ENCODE measurements around the gene MKRN2OS. TPM values are rescaled to one million over a fixed set of nuclear protein-coding genes. Genes with fewer than 3 reads are reported as not detected.

Gene MKRN2OS
- polyA plus RNA-seq, 4 donors = 7.6 to 23.9 (median 9.0) TPM

DNA sequence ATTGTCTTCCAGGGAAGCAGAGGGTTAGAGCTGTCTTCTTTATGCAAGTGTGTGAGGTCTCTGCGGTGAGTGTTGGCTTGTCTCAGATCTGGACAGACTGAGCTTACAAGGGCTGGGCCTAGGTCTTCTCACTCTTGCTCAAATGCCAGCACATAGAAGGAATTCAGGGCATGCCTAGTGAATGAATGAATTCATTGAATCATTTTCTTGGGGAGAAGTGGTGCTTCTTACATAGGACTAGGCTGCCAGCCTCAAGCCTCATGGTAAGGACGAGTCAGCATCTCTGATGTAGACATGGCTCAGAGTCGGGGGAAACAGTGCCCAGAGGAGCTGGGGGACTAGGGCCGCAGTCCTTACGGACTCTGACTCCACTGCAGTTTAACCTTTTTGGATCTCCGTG is 28.8 kb upstream of the MKRN2OS start:
- H3K9me3 ChIP-seq (ENCODE audit: control insufficient read depth in 2 of 2, insufficient read depth in 1 of 2, low read depth in 1 of 2, low read length in 1 of 2) = peaks cover 0 to 3% of the 10 kb centered on the region in 2 donors
- DNase-seq (no peak), FAIRE-seq (no peak)
- no peak overlapping the region for H3K27ac ChIP-seq (ENCODE audit: low read depth in 1 of 3, low read length in 2 of 3)
- H3K27me3 ChIP-seq (ENCODE audit: control insufficient read depth in 3 of 3, insufficient read depth in 3 of 3, low read length in 3 of 3) = no peaks in the 10 kb centered on the region
- no peak overlapping the region for H3K4me3 ChIP-seq (ENCODE audit: low read depth in 1 of 3, low read length in 3 of 3)
- H3K4me1 ChIP-seq (ENCODE audit: control insufficient read depth in 3 of 3, insufficient read depth in 2 of 3, low read depth in 1 of 3, low read length in 2 of 3) = no peaks in the 10 kb centered on the region
- H3K36me3 ChIP-seq (ENCODE audit: control insufficient read depth in 3 of 3, insufficient read depth in 2 of 3, low read depth in 1 of 3, low read length in 3 of 3) = peaks cover 25 to 82% (median 28%) of the 10 kb centered on the region in 3 donors
- WGBS, 3 donors = 97 to 98% (median 97%) methylated on average over 6 of the region's 6 CpGs

DNA sequence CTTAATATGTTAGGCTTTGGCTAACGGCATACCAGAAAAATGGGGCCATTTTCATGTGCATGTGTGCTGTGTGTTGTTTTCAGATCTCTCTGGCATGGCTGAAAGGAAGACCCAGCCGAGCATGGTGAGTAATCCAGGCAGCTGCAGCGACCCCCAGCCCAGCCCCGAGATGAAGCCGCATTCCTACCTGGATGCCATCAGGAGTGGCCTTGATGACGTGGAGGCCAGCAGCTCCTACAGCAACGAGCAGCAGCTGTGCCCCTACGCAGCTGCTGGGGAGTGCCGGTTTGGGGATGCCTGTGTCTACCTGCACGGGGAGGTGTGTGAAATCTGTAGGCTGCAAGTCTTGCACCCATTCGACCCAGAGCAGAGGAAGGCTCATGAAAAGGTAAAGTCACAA is 26.7 kb upstream of the MKRN2OS start:
- Histone ChIP-seq H3K4me1 (ENCODE audit: control insufficient read depth in 3 of 3, insufficient read depth in 2 of 3, low read depth in 1 of 3, low read length in 2 of 3) (no peaks in the 10 kb centered on the region), H3K27me3 (ENCODE audit: control insufficient read depth in 3 of 3, insufficient read depth in 3 of 3, low read length in 3 of 3) (no peaks in the 10 kb centered on the region), H3K4me3 (ENCODE audit: low read depth in 1 of 3, low read length in 3 of 3) (no peak overlapping the region), H3K36me3 (ENCODE audit: control insufficient read depth in 3 of 3, insufficient read depth in 2 of 3, low read depth in 1 of 3, low read length in 3 of 3) (peaks cover 22 to 74% (median 26%) of the 10 kb centered on the region in 3 donors), H3K27ac (ENCODE audit: low read depth in 1 of 3, low read length in 2 of 3) (no peak overlapping the region), H3K9me3 (ENCODE audit: control insufficient read depth in 2 of 2, insufficient read depth in 1 of 2, low read depth in 1 of 2, low read length in 1 of 2) (peaks cover 0 to 5% of the 10 kb centered on the region in 2 donors)
- FAIRE-seq (no peak), DNase-seq (no peak)
- 92 to 94% (median 93%) methylated on average over 11 of the region's 11 CpGs for WGBS, 3 donors

DNA sequence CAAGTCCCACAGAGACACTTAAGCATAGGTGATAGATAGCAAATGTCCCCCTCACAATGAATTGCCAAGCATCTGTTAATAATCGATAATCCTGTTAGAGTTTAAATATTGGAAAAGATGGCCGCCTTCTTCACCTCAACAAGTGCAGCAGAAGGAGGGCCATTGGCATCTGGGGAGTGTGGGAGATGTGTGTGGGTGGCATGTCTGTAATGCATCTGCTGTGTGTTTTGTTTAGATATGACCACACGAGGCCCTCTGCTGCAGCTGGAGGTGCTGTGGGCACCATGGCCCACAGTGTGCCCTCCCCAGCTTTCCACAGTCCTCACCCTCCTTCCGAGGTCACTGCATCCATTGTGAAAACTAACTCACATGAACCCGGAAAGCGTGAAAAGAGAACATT is 24.5 kb upstream of the MKRN2OS start:
- H3K36me3 ChIP-seq (ENCODE audit: control insufficient read depth in 3 of 3, insufficient read depth in 2 of 3, low read depth in 1 of 3, low read length in 3 of 3) = peaks cover 13 to 60% (median 18%) of the 10 kb centered on the region in 3 donors

DNA sequence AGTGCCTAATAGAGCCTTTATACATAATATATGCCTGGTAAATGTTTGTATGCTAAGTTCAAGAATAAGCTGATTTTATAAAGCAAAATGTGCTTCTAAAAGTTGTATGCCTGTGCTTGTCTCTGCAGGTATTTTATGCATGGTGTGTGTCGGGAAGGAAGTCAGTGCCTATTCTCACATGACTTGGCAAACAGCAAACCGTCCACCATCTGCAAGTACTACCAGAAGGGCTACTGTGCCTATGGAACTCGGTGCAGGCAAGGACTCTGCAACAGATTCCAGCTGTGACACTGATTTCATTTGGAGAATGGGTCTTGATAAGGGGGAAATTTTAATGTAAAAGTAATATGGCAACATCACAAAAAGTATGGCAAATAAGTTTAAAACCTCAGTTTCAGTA is 23.4 kb upstream of the MKRN2OS start:
- peaks cover 0 to 16% of the 10 kb centered on the region in 2 donors for H3K9me3 ChIP-seq (ENCODE audit: control insufficient read depth in 2 of 2, insufficient read depth in 1 of 2, low read depth in 1 of 2, low read length in 1 of 2)
- no peak overlapping the region for H3K4me3 ChIP-seq (ENCODE audit: low read depth in 1 of 3, low read length in 3 of 3)
- WGBS, 3 donors = 81 to 86% (median 84%) methylated on average over 3 of the region's 3 CpGs
- DNase-seq (no peak), FAIRE-seq (no peak)
- H3K27me3 ChIP-seq (ENCODE audit: control insufficient read depth in 3 of 3, insufficient read depth in 3 of 3, low read length in 3 of 3) = no peaks in the 10 kb centered on the region
- peaks cover 13 to 49% (median 14%) of the 10 kb centered on the region in 3 donors for H3K36me3 ChIP-seq (ENCODE audit: control insufficient read depth in 3 of 3, insufficient read depth in 2 of 3, low read depth in 1 of 3, low read length in 3 of 3)
- no peak overlapping the region for H3K27ac ChIP-seq (ENCODE audit: low read depth in 1 of 3, low read length in 2 of 3)
- no peaks in the 10 kb centered on the region for H3K4me1 ChIP-seq (ENCODE audit: control insufficient read depth in 3 of 3, insufficient read depth in 2 of 3, low read depth in 1 of 3, low read length in 2 of 3)

More for the DNA sequence above, 24.5 kb upstream of the MKRN2OS start:
- H3K4me1 ChIP-seq (ENCODE audit: control insufficient read depth in 3 of 3, insufficient read depth in 2 of 3, low read depth in 1 of 3, low read length in 2 of 3) = no peaks in the 10 kb centered on the region
- WGBS, 3 donors = 83 to 91% (median 87%) methylated on average over 6 of the region's 6 CpGs
- no peak for FAIRE-seq
- peaks cover 0 to 16% of the 10 kb centered on the region in 2 donors for H3K9me3 ChIP-seq (ENCODE audit: control insufficient read depth in 2 of 2, insufficient read depth in 1 of 2, low read depth in 1 of 2, low read length in 1 of 2)
- no peaks in the 10 kb centered on the region for H3K27me3 ChIP-seq (ENCODE audit: control insufficient read depth in 3 of 3, insufficient read depth in 3 of 3, low read length in 3 of 3)
- no peak overlapping the region for H3K27ac ChIP-seq (ENCODE audit: low read depth in 1 of 3, low read length in 2 of 3)
- no peak for DNase-seq
- H3K4me3 ChIP-seq (ENCODE audit: low read depth in 1 of 3, low read length in 3 of 3) = no peak overlapping the region

DNA sequence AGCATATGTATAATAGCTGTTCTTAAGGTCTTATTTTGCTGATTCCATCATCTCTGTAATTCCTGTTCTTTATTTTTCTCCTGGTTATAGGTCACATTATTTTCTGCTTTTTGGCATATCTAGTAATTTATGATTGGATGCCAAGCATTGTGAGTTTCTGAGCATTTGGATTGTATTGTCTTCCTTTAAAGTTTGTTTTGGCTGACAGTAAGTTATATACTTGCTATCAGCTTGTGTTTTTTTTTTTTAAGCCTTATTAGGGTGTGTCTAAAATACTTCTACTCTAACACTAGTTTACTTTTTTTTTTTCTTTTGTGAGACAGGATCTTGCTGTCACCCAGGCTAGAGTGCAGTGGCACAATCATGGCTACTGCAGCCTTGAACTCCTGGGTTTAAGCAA is 21.7 kb upstream of the MKRN2OS start:
- FAIRE-seq = no peak
- H3K4me1 ChIP-seq (ENCODE audit: control insufficient read depth in 3 of 3, insufficient read depth in 2 of 3, low read depth in 1 of 3, low read length in 2 of 3) = no peaks in the 10 kb centered on the region
- no peak for DNase-seq
- no peak overlapping the region for H3K27ac ChIP-seq (ENCODE audit: low read depth in 1 of 3, low read length in 2 of 3)
- peaks cover 7 to 32% (median 8%) of the 10 kb centered on the region in 3 donors for H3K36me3 ChIP-seq (ENCODE audit: control insufficient read depth in 3 of 3, insufficient read depth in 2 of 3, low read depth in 1 of 3, low read length in 3 of 3)
- peaks cover 0 to 16% of the 10 kb centered on the region in 2 donors for H3K9me3 ChIP-seq (ENCODE audit: control insufficient read depth in 2 of 2, insufficient read depth in 1 of 2, low read depth in 1 of 2, low read length in 1 of 2)
- H3K4me3 ChIP-seq (ENCODE audit: low read depth in 1 of 3, low read length in 3 of 3) = no peak overlapping the region
- H3K27me3 ChIP-seq (ENCODE audit: control insufficient read depth in 3 of 3, insufficient read depth in 3 of 3, low read length in 3 of 3) = no peaks in the 10 kb centered on the region

DNA sequence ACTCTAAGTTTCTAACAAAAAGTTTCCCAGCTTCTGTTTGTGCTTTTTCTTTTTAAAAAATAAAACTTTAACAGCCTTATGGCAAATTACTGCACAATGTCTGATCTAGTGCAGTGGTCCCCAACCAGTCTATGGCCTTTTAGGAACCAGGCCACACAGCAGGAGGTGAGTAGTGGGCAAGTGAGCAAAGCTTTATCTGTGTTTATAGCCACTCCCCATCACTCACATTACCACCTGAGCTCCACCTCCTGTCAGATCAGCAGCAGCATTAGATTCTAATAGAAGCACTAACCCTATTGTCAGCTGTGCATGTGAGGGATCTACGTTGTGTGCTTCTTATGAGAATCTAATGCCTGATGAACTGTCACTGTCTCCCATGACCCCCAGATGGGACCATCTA is 17.2 kb upstream of the MKRN2OS start:
- WGBS, 3 donors = 63 to 83% (median 68%) methylated on average over 1 of the region's 1 CpG
- Histone ChIP-seq H3K36me3 (ENCODE audit: control insufficient read depth in 3 of 3, insufficient read depth in 2 of 3, low read depth in 1 of 3, low read length in 3 of 3) (peaks cover 0 to 4% (median 0%) of the 10 kb centered on the region in 3 donors), H3K4me3 (ENCODE audit: low read depth in 1 of 3, low read length in 3 of 3) (no peak overlapping the region), H3K27ac (ENCODE audit: low read depth in 1 of 3, low read length in 2 of 3) (no peak overlapping the region), H3K27me3 (ENCODE audit: control insufficient read depth in 3 of 3, insufficient read depth in 3 of 3, low read length in 3 of 3) (no peaks in the 10 kb centered on the region), H3K9me3 (ENCODE audit: control insufficient read depth in 2 of 2, insufficient read depth in 1 of 2, low read depth in 1 of 2, low read length in 1 of 2) (peaks cover 0 to 16% of the 10 kb centered on the region in 2 donors), H3K4me1 (ENCODE audit: control insufficient read depth in 3 of 3, insufficient read depth in 2 of 3, low read depth in 1 of 3, low read length in 2 of 3) (peaks cover 0 to 19% (median 5%) of the 10 kb centered on the region in 3 donors)
- DNase-seq (no peak), FAIRE-seq (no peak)

DNA sequence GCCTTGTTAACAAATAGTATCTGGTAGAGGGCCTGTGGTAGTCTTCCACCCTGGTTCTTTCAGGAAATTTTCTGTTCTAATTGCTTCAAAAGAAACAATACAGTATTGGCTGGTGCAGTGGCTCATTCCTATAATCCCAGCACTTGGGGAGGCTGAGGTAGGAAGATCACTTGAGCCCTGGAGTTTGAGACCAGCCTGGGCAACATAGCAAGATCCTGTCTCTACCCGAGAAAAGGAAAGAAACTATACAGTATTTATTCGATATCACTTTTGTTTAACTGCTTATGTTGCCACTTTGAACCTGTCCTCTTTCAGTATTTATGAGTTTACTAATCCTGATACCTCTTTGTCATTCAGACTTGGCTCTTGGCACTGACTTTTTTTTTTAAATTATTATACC is 16.1 kb upstream of the MKRN2OS start:
- no peak for DNase-seq
- no peak overlapping the region for H3K4me3 ChIP-seq (ENCODE audit: low read depth in 1 of 3, low read length in 3 of 3)
- H3K27me3 ChIP-seq (ENCODE audit: control insufficient read depth in 3 of 3, insufficient read depth in 3 of 3, low read length in 3 of 3) = no peaks in the 10 kb centered on the region
- no peak overlapping the region for H3K27ac ChIP-seq (ENCODE audit: low read depth in 1 of 3, low read length in 2 of 3)
- H3K9me3 ChIP-seq (ENCODE audit: control insufficient read depth in 2 of 2, insufficient read depth in 1 of 2, low read depth in 1 of 2, low read length in 1 of 2) = peaks cover 0 to 11% of the 10 kb centered on the region in 2 donors
- no peak for FAIRE-seq
- peaks cover 0 to 2% (median 0%) of the 10 kb centered on the region in 3 donors for H3K36me3 ChIP-seq (ENCODE audit: control insufficient read depth in 3 of 3, insufficient read depth in 2 of 3, low read depth in 1 of 3, low read length in 3 of 3)
- WGBS, 3 donors = 20 to 72% (median 28%) methylated on average over 2 of the region's 2 CpGs
- peaks cover 0 to 19% (median 5%) of the 10 kb centered on the region in 3 donors for H3K4me1 ChIP-seq (ENCODE audit: control insufficient read depth in 3 of 3, insufficient read depth in 2 of 3, low read depth in 1 of 3, low read length in 2 of 3)

DNA sequence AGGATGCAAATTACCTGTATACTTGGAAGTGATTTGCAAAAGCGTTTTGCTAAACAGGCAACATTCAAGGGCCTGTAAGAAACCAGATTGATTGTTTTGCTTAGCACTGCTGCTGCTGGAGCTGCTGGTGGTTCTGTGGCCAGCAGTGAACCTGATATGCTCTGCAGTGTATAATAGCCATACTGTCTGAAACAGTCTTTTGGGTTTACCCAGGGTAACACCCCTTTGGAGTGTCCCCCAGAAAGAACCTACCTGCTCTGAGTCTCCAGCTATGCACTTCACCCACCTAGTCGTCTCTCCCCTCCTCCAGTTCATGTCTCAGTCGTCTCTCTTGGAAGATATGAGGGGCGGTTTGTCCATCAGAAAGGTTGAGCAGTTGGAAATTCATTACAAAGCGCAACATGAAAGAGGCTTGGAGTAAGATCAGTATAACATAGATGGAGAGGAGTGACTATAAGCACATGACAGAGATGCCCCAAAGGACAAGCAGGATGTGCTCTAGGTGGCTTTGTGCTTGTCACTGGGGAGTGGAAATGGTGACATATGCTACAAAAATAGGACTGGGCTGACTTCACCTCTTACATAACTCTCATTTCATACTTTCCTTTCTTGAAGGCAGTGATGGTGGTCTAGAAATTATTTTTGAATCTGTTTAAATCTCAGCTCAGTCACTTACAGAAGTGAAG is 15.3 kb upstream of the MKRN2OS start:
- Histone ChIP-seq H3K9me3 (ENCODE audit: control insufficient read depth in 2 of 2, insufficient read depth in 1 of 2, low read depth in 1 of 2, low read length in 1 of 2) (peaks cover 0 to 3% of the 10 kb centered on the region in 2 donors), H3K4me3 (ENCODE audit: low read depth in 1 of 3, low read length in 3 of 3) (no peak overlapping the region), H3K36me3 (ENCODE audit: control insufficient read depth in 3 of 3, insufficient read depth in 2 of 3, low read depth in 1 of 3, low read length in 3 of 3) (no peaks in the 10 kb centered on the region), H3K27ac (ENCODE audit: low read depth in 1 of 3, low read length in 2 of 3) (no peak overlapping the region), H3K4me1 (ENCODE audit: control insufficient read depth in 3 of 3, insufficient read depth in 2 of 3, low read depth in 1 of 3, low read length in 2 of 3) (peaks cover 0 to 19% (median 5%) of the 10 kb centered on the region in 3 donors), H3K27me3 (ENCODE audit: control insufficient read depth in 3 of 3, insufficient read depth in 3 of 3, low read length in 3 of 3) (no peaks in the 10 kb centered on the region)
- no peak for DNase-seq
- WGBS, 3 donors = 75 to 85% (median 79%) methylated on average over 5 of the region's 5 CpGs
- FAIRE-seq = no peak

DNA sequence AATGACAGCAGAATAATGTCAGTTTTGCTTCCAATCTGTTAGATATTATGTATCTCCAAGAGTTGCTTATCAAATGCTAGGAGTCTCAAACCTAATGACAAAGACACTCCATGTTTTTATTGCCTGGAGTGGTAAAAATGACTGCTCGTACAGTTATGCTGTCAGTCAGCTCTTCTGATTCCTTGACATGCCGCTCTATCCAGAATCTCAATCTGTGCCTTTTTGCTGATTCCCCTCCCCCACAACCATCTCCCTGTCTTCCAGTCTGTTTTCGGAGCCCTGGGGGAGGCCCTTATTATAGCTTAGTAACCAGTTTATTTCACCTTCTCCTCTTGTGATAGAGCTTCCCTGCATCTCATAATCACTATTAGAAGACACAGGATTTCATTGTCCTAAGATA is 14.2 kb upstream of the MKRN2OS start:
- 55 to 77% (median 73%) methylated on average over 3 of the region's 3 CpGs for WGBS, 3 donors
- H3K36me3 ChIP-seq (ENCODE audit: control insufficient read depth in 3 of 3, insufficient read depth in 2 of 3, low read depth in 1 of 3, low read length in 3 of 3) = no peaks in the 10 kb centered on the region
- no peaks in the 10 kb centered on the region for H3K9me3 ChIP-seq (ENCODE audit: control insufficient read depth in 2 of 2, insufficient read depth in 1 of 2, low read depth in 1 of 2, low read length in 1 of 2)
- no peaks in the 10 kb centered on the region for H3K27me3 ChIP-seq (ENCODE audit: control insufficient read depth in 3 of 3, insufficient read depth in 3 of 3, low read length in 3 of 3)
- DNase-seq = no peak
- FAIRE-seq = no peak
- no peak overlapping the region for H3K4me3 ChIP-seq (ENCODE audit: low read depth in 1 of 3, low read length in 3 of 3)
- H3K27ac ChIP-seq (ENCODE audit: low read depth in 1 of 3, low read length in 2 of 3) = no peak overlapping the region
- peaks cover 0 to 19% (median 5%) of the 10 kb centered on the region in 3 donors for H3K4me1 ChIP-seq (ENCODE audit: control insufficient read depth in 3 of 3, insufficient read depth in 2 of 3, low read depth in 1 of 3, low read length in 2 of 3)

All from small intestine (tissue), 7 donors.